RPMI7951 (cell line): ENCODE data around the gene CUEDC1. TPM values are rescaled to one million over a fixed set of nuclear protein-coding genes. Genes with fewer than 3 reads are reported as not detected.
"Not testable (repeated sequence)": the region's sequence is repeated elsewhere in the genome, so short reads cannot be mapped to it uniquely, and the experiment has no call there.

Experiments
- DNase-seq: peaks from one replicate; pipeline ENCODE4 v3.0.0-alpha.2; 2012; ENCODE audit warnings: low read depth
- total RNA-seq: library from RNA; depleted of rRNA; stranded (reverse); fragments of >200 nt; shearing (Covaris generic); gene quantifications from 2 replicates; pipeline ENCODE4 v1.2.3, GENCODE V29; 2014

CUEDC1 gene
- total RNA-seq, 1 experiment from 2014 or later: 6.6 TPM

- DNase-seq: peak; percentile 79
Measured at GRCh38 chr17:57861000-57861789, 94.0 kb downstream of the CUEDC1 start.

DNA sequence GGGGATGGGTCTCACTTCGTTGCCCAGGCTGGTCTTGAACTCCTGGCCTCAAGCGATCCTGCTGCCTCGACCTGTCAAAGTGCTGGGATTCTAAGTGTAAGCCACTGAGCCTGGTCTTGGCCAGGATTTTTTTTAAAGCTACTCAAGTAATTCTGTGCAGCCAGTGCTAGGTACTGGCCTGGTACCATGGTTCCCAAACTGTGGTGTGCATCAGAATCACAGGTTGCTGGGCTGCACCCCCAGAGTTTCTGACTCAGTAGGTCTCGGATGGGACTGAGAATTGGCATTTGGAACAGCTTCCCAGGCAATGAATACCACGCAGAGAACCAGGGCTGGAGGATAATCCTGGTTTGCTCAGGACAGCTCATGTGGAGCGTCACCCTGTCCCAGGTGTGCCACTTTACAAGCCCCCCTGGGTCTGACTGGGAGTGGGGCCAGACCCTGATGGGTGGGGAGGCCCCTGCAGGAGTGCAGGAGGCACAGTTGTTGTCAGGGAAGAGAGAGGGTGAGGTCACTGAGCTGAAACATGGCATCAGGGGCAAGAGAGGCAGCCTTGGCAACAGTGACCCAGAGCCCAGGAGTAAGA lies 94.7 kb downstream of the CUEDC1 start:
- no peak for DNase-seq

DNA sequence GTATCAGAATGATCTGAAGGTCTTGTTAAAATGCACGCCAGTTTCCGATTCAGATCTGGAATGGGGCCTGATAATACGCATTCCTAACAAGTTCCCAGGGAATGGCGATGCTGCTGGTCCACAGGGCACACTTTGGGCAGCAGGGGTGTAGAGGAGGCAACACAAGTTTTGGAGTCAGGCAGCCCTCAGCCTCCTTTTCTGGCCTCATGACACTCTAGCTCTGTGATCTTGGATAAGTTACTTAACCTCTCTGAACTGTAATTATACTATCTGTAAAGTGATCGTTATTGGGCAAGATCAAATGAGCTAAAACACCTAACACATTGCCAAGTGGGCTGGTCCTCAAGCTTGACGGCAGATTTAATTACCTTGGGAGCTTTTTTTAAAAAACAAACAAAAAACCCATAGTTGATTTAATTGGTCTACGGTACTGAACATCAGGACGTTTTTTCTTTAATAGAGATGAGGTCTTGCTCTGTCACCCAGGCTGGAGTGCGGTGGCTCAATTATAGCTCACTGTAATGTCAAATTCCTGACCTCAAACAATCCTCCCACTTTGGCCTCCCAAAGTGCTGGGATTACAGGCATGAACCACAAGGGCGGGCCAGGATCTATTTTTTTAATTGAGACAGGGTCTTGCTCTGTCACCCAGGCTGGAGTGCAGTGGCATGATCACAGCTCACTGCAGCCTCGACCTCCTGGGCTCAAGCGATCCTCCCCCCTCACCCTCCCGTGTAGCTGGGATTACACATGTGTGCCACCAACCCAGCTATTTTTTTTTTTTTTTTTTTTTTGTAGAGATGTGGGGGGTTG lies 95.4 kb downstream of the CUEDC1 start:
- peak; percentile 11 for DNase-seq

- DNase-seq: no peak
Measured at GRCh38 chr17:57858838-57859237, 96.4 kb downstream of the CUEDC1 start.

DNA sequence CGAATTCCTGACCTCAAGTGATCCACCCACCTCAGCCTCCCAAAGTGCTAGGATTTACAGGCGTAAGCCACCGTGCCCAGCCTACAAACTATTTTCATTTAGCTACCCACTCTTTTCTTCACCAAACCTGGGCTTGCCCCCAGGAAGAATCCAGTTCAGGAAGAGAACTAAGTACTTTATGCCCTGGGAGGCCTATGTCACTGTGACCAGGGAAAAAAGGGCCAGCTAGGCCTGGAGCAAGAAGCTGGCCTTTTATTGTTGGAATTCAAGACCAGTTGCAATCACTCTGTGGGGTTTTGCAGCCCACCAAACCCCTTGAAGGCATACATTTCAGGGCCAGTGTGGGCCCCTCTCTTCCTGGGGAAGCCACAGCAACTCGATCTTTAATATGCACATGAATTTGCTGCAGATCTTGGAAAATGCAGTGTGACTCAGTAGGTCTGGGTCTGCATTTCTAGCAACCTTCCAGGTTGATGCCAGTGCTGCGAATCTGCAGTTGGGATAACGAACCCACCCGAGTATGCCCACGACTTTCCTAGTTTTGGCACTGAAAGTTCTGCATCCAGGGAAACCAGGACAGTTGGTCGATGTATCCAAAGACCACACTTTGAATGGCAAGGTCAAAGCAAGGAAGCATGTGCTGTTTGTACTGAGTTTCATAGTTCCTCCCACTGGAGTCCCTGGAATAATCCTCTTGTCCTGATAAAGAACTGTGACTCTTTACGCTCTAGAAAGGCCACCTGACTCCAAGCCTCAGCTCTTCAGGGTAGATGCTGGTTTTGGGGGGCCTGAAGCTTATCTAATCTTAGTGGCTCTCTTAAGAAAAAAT lies 98.2 kb downstream of the CUEDC1 start:
- DNase-seq: no peak

GRCh38 chr17:57855391-57856035 lies 99.7 kb downstream of the CUEDC1 start:
- DNase-seq: no peak

DNA sequence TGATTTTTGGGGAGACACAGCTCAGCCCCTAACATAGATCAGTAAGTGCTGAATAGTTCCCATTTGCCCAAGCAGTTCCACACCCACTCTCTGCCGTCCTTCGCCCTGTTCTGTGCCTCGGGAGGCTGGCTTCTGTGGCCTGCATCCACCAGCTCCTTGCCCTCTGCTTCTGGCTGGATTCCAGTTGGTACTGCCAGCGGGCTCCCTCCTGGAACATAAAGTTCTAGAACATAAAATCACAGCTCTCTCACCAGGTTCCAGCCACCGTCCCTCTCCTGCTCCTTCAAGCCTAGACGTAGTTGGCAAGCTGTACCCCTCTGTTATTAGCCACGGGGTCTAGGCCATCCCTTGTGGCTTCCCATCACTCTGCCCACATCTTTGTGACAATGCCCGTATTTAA lies 101.5 kb downstream of the CUEDC1 start:
- DNase-seq: no peak

DNA sequence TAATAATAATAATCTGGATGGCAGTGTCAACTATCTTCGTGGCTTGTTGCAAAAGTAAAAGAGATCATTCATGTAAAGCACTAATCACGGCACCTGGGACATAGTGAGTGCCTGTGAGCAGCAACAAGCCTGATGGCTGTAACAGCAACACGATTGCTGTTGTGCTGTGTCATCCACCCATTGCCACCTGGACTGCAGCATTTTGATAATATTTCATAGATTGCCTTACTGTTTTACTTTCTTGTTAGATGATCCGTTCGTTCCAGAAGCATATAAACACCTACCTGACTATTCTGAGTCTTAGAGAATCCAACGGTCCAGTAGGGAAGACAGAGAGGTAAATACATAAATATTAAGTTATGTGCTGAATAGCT lies 102.3 kb downstream of the CUEDC1 start:
- no peak for DNase-seq

DNA sequence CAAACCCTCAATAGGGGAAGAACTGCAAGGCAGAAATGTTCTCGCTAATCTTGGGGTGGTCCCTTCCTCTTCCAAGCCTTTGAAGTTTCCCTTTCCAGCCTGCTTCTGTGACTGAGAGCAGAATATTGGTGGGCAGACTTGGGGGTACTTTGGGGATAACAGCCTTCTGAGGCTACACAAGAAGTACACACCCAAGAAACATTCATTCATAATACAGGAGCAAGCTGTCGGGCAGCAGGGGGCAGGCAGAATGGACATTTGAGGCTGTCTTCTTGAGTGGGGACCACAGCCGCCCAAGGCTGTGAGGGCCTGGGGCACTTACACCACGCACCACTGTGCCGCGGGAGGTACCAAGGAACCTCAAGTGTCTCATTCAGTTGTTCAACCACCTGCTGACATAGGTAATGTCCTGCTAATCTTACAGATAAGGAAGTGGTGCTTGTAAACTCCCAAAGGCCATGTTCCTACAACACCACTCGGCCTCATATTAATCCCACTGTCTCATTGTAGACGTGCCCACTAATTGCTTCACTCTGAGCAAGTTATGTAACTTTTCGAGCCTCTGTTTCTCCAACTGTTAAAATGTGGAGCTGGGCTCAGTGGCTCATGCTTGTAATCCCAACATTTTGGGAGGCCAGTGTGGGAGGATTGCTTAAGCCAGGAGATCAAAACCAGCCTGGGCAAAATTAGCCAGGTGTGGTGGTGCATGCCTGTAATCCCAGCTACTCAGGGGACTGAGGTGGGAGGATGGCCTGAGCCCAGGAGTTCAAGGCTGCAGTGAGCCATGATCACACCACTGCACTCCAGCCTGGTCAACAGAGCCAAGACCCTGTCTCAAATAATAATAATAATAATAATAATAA lies 102.9 kb downstream of the CUEDC1 start:
- DNase-seq: no peak

DNA sequence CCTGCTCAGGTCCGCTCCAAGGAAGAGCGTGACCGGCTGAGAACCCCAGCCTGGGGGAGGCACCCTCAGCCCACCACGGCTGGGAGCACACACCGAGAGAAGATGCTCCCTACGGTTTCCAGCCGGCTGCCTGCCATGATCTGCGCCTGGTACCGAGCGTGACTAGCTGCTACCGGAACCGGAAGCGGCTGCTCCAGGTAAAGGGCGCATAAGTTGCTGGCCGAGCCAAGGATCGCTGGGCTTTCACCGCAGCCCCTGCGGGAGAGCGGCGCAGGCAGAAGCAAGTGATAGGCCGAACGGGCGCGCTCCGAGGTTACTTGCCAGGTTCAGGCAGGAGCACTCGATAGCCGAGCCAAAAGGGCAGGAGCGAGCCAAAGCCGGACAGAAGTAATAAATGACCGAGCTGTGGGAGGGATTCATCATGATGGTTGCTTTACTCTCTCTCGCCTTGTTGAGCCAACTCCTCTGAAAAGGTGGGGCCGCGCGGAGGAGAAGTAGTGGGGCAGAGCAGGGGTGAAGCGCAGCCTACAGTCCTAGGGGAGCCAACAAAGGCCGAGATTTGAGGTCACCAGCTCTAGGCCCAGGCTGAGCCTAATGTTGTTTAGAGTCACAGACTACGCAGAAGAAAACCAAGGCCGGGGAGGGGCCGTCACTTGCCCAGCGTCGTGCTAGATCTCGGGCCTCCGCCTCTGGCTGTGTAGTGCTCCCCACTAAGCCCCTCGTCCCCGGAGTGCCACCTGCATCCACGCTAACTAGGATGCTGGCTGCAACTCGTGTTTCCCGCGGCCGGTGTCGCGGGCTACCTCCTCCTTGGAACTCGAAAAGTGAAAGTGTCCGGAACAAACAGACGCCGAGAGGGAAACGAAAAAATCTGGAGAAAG lies 105.1 kb downstream of the CUEDC1 start, which contains the start of gene MRPS23:
MRPS23 (minus strand) TSS at position 171 of the 881 bp plus-strand sequence; CDS start at position 137, 34 bp downstream.
- peak; percentile 97 for DNase-seq

GRCh38 chr17:57849163-57849873 lies 105.9 kb downstream of the CUEDC1 start:
- DNase-seq: no peak

DNA sequence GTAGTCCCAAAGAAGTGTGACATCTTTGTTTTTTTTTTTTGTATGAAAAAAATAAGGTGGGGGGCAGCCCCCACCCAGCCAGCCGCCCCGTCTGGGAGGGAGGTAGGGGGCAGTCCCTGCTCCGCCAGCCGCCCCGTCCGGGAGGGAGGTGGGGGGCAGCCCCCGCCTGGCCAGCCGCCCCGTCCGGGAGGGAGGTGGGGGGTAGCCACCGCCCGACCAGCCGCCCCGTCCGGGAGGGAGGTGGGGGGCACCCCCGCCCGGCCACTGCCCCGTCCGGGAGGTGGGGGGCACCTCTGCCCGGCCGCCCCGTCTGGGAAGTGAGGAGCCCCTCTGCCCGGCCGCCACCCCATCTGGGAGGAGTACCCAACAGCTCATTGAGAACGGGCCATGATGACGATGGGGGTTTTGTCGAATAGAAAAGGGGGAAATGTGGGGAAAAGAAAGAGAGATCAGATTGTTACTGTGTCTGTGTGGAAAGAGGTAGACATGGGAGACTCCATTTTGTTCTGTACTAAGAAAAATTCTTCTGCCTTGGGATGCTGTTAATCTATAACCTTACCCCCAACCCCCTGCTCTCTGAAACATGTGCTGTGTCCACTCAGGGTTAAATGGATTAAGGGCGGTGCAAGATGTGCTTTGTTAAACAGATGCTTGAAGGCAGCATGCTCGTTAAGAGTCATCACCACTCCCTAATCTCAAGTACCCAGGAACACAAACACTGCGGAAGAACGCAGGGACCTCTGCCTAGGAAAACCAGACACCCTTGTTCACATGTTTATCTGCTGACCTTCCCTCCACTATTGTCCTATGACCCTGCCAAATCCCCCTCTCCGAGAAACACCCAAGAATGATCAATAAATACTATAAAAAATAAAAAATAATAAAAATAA lies 108.9 kb downstream of the CUEDC1 start:
- DNase-seq: not testable (repeated sequence)

DNA sequence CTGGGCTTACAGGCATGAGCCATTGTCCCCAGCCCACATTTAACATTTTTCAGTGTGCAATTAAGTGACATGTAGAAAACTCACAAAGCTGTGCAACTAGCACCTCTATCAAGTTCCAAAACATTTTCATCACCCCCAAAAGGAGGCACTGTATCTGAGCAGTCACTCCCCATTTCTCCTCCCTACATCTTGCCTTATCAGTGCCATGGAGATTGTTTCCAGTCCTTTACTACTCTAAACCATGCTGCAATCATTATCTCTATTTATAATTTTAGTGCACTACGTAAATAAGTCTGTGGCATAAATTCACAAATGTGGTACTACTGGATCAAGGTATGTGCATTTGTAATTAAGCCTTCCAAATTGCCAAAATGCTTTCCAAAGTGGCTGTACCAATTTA lies 112.9 kb downstream of the CUEDC1 start:
- DNase-seq: no peak

DNA sequence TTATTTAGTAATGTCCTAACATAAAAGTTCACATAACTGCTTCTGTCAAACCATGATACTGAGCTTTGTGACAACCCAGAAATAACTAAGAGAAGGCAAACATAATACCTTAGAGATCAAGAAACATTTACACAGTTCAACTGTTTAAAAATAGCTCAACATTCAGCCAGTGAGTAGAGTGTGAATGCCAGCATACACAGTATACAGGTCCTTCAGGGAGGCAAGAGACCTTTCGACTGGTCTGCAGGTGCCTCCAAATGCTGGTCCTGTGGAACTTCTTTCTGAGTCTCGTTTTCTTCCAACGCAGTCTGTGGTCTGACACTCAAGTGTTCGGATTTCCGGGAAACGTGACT lies 115.7 kb downstream of the CUEDC1 start:
- no peak for DNase-seq

DNA sequence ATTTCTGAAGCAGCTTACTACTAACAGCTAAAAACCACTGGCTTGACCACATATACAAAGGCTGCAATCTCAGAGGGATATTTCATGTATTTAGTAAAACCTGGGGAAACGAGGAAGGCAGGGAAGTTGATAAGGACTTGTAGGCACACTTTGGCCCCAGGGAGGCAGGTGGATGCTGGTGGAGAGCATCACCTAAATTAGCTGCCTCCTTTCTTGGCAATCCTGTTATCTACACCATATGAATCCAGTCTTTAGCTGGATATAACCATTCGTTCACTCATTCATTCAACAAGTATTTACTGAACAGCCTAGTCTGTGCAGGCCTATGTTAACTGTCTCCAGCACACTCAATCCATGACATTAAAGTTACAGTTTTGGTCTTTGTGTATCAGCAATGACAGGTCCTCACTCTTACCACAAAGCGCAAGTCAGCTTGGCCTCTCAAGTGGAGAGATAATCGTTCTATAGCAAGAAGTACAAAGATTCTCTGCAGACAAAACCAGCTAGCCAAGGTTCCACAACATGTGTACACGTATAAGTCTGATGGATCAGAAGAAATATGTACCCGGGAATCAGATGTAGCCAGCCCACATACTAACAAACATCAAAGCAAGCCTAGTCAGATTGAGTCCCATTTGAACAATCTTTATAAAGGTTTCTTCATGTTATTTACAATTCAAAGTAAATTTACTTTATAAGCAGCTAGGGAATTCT lies 116.2 kb downstream of the CUEDC1 start:
- DNase-seq: no peak

GRCh38 chr17:57838453-57838852 lies 116.8 kb downstream of the CUEDC1 start:
- DNase-seq: no peak

GRCh38 chr17:57835333-57835900 lies 119.8 kb downstream of the CUEDC1 start:
- DNase-seq: no peak
